GM12878 (cell line): Measurements from ENCODE around the gene MAS1L. TPM values are rescaled to one million over a fixed set of nuclear protein-coding genes. Genes with fewer than 3 reads are reported as not detected.

ENCODE experiments used
- ATAC-seq: fragments of 200-7000 bp; cut with Tn5 transposase; 3 replicates; pipeline ENCODE4 v1.9.1; 2020; ENCODE audit warnings: mild to moderate bottlenecking, moderate library complexity
- BruUV-seq: library from RNA; stranded (reverse); fragments of 400-500 nt; replicated peaks from 2 replicates; lab custom pipeline; 2021; lab: Mats Ljungman, UMichigan
- CTCF ChIA-PET: fragments of 300-600 bp; sonication (Branson Sonifier 250); formaldehyde crosslinking; extraction: SDS; loops from one replicate; lab custom pipeline; 2021; ENCODE audit warnings: inconsistent platforms; lab: Yijun Ruan, JAX
- POLR2A ChIA-PET: fragments of 350-600 bp; formaldehyde crosslinking; extraction: SDS; loops from one replicate; lab custom pipeline; 2021; ENCODE audit warnings: inconsistent platforms; lab: Charles Lee
- RAD21 ChIA-PET: fragments of 300-600 bp; sonication (Branson Sonifier 250); formaldehyde crosslinking; loops from one replicate; lab custom pipeline; 2023; ENCODE audit warnings: antibody characterized with exemption; ENCODE audit not compliant: unreplicated experiment; lab: Charles Lee
- SMC1A ChIA-PET: fragments of 300-600 bp; sonication (Branson Sonifier 250); formaldehyde crosslinking; loops from one replicate; lab custom pipeline; 2023; ENCODE audit not compliant: unreplicated experiment, uncharacterized antibody; lab: Charles Lee
- DNase-seq: peaks from one replicate; pipeline ENCODE4 v3.0.0-alpha.2; 2011; ENCODE audit warnings: low read depth, low spot score
- FAIRE-seq: peaks from 3 replicates; lab custom pipeline; 2011; peaks lifted over from hg19 to GRCh38; lab: Jason Lieb, UNC
- H2AFZ ChIP-seq: 2 replicates; pipeline ENCODE4 v1.6.0; 2011; ENCODE audit warnings: low read depth, low read length, control low read depth; ENCODE audit not compliant: control insufficient read depth
- H3K27ac ChIP-seq: 2 replicates; pipeline ENCODE4 v1.5.1; 2011; ENCODE audit warnings: control low read depth; ENCODE audit not compliant: control insufficient read depth, insufficient read depth
- H3K27me3 ChIP-seq, 2 experiments: replicated peaks in 1 of 2; 2 replicates each; pipeline versions ENCODE4 v1.6.0 to v1.6.1; 2011; ENCODE audit warnings: low read length in 1 of 2; ENCODE audit not compliant: control insufficient read depth in 2 of 2, insufficient read depth in 2 of 2
- H3K36me3 ChIP-seq, 2 experiments: 2 replicates each; pipeline ENCODE4 v1.5.1; 2011; ENCODE audit warnings: low read length in 1 of 2; ENCODE audit not compliant: control insufficient read depth in 2 of 2, insufficient read depth in 2 of 2
- H3K4me1 ChIP-seq: 2 replicates; pipeline ENCODE4 v1.6.1; 2011; ENCODE audit warnings: mild to moderate bottlenecking, low read length, moderate library complexity, mixed read lengths; ENCODE audit not compliant: control insufficient read depth, insufficient read depth
- H3K4me2 ChIP-seq: 2 replicates; pipeline ENCODE4 v1.6.0; 2011; ENCODE audit warnings: control low read depth; ENCODE audit not compliant: control insufficient read depth, insufficient read depth
- H3K4me3 ChIP-seq: fragments of 200-600 bp; sonication (generic); 2 replicates; pipeline ENCODE4 v1.5.1; 2016
- H3K79me2 ChIP-seq: 2 replicates; pipeline ENCODE4 v1.6.0; 2011; ENCODE audit warnings: low read length; ENCODE audit not compliant: control insufficient read depth, insufficient read depth
- H3K9ac ChIP-seq: 2 replicates; pipeline ENCODE4 v1.8.0; 2011; ENCODE audit warnings: low read length, control low read depth, mixed read lengths; ENCODE audit not compliant: control insufficient read depth, insufficient read depth
- H3K9me3 ChIP-seq: replicated peaks from 3 replicates; pipeline ENCODE4 v1.5.1; 2011; ENCODE audit warnings: mild to moderate bottlenecking, low read length; ENCODE audit not compliant: control insufficient read depth, insufficient read depth
- H4K20me1 ChIP-seq: 2 replicates; pipeline ENCODE4 v1.6.0; 2011; ENCODE audit not compliant: control insufficient read depth, insufficient read depth
- CTCF ChIP-seq, 3 experiments: IDR thresholded peaks in 2 of 3; conservative IDR thresholded peaks in 1 of 3; 2 replicates each; pipeline ENCODE4 v1.5.1; 2011; ENCODE audit warnings: low read depth in 3 of 3, low read length in 3 of 3, mild to moderate bottlenecking in 3 of 3, control low read depth in 2 of 3, moderate library complexity in 2 of 3, inconsistent platforms in 1 of 3, mixed read lengths in 1 of 3; ENCODE audit not compliant: control insufficient read depth in 2 of 3, insufficient read depth in 1 of 3; ENCODE audit errors: extremely low read depth in 1 of 3
- EGR1 ChIP-seq, 2 experiments: IDR thresholded peaks; 1 replicate in 1 of 2; 2 replicates in 1 of 2; pipeline ENCODE4 v1.6.1; 2011 to 2012; ENCODE audit warnings: low read depth in 2 of 2, low read length in 2 of 2, borderline replicate concordance in 1 of 2, mild to moderate bottlenecking in 1 of 2, moderate library complexity in 1 of 2
- EP300 ChIP-seq, 2 experiments: fragments of 150-350 bp in 1 of 2; IDR thresholded peaks; 2 replicates each; pipeline ENCODE4 v1.6.1; 2011 to 2012; ENCODE audit warnings: low read depth in 2 of 2, low read length in 2 of 2, borderline replicate concordance in 1 of 2, improper control_type of control experiment in 1 of 2, inconsistent platforms in 1 of 2; ENCODE audit not compliant: control insufficient read depth in 1 of 2
- GATAD2B ChIP-seq: fragments of 450-650 bp; conservative IDR thresholded peaks from 2 replicates; pipeline ENCODE4 v1.6.1; 2017; ENCODE audit warnings: low read depth, mild to moderate bottlenecking, moderate library complexity
- KLF5 ChIP-seq: fragments of 450-650 bp; IDR thresholded peaks from 2 replicates; pipeline ENCODE4 v1.6.1; 2014; ENCODE audit warnings: mild to moderate bottlenecking; ENCODE audit not compliant: partially characterized antibody
- LARP7 ChIP-seq: fragments of 450-650 bp; IDR thresholded peaks from 2 replicates; pipeline ENCODE4 v1.6.1; 2017; ENCODE audit warnings: mild to moderate bottlenecking
- MTA3 ChIP-seq: IDR thresholded peaks from 2 replicates; pipeline ENCODE4 v1.6.1; 2012; ENCODE audit warnings: low read length, inconsistent platforms, borderline replicate concordance
- MXI1 ChIP-seq: fragments of 150-350 bp; IDR thresholded peaks from 2 replicates; pipeline ENCODE4 v1.6.1; 2011; ENCODE audit warnings: low read depth, mild to moderate bottlenecking, inconsistent platforms, low read length, improper control_type of control experiment
- NBN ChIP-seq: fragments of 450-650 bp; IDR thresholded peaks from 2 replicates; pipeline ENCODE4 v1.6.1; 2016
- RUNX3 ChIP-seq: IDR thresholded peaks from 2 replicates; pipeline ENCODE4 v1.6.1; 2012; ENCODE audit warnings: low read length, inconsistent platforms
- SMC3 ChIP-seq: IDR thresholded peaks from 2 replicates; pipeline ENCODE4 v1.6.1; 2011; ENCODE audit warnings: low read length, improper control_type of control experiment, borderline replicate concordance
- SP1 ChIP-seq: IDR thresholded peaks from one replicate; pipeline ENCODE4 v1.6.1; 2011; ENCODE audit warnings: low read depth, low read length
- ZNF207 ChIP-seq: fragments of 450-650 bp; IDR thresholded peaks from 2 replicates; pipeline ENCODE4 v1.6.1; 2014; ENCODE audit warnings: antibody characterized with exemption, mild to moderate bottlenecking, borderline replicate concordance
- WGBS: methylation state at CpG from one replicate; pipeline ENCODE4 v1.1.6; 2016; ENCODE audit warnings: low lambda C conversion rate; ENCODE audit not compliant: insufficient replicate concordance, insufficient coverage; ENCODE audit errors: missing lambda C conversion rate; 5-methylcytosine and 5-hydroxymethylcytosine counted together
- in situ Hi-C: fragments of 300-500 bp; cut with MboI; formaldehyde crosslinking; loops from 9 replicates; pipeline ENCODE4 v1.14.3; 2018; ENCODE audit warnings: mixed read lengths
- intact Hi-C: fragments of 100-400 bp; cut with micrococcal nuclease; formaldehyde crosslinking; loops from one replicate; pipeline ENCODE4 v1.14.2; 2022; ENCODE audit not compliant: unreplicated experiment
- polyA plus RNA-seq, 11 experiments: library from polyadenylated mRNA; depleted of rRNA in 4 of 11; unstranded in 6 of 11; stranded (reverse) in 5 of 11; fragments of >200 nt; fragmentation: Nextera tagmentation in 4 of 11; fragmentation: Illumina TruSeq in 1 of 11; extraction: Ambion mirVana in 4 of 11; extraction: Trizol in 1 of 11; gene quantifications; 1 replicate in 1 of 11; 2 replicates in 10 of 11; pipeline versions ENCODE4 v1.2.1 to v1.2.3, GENCODE V29; 2011 to 2016; ENCODE audit warnings: inconsistent platforms in 2 of 11, missing spikeins in 2 of 11, low read depth in 1 of 11
- total RNA-seq, 4 experiments: library from RNA; depleted of rRNA in 3 of 4; stranded (reverse); fragments of >200 nt in 3 of 4; fragmentation: Illumina TruSeq in 1 of 4; extraction: Trizol in 1 of 4; gene quantifications; 2 replicates each; pipeline versions ENCODE4 v1.2.1 to v1.2.3, GENCODE V29; 2013 to 2021

MAS1L gene
- total and polyA plus RNA-seq, 10 of the 15 experiments (the other 5 are each of a cell fraction or from before 2014, with no cell fraction given): not detected

- ATAC-seq (no peak), DNase-seq (no peak), FAIRE-seq (no peak)
- in situ Hi-C loops (no loop called here), intact Hi-C loops (no loop called here)
- no peaks in the 10 kb centered on the region for H3K4me1 ChIP-seq
- H4K20me1 ChIP-seq: no peaks in the 10 kb centered on the region
- no TSS peak for BruUV-seq
- SMC1A ChIA-PET: interaction anchor here (1.0 kb wide), 1 partner anchor 27 kb away, joined by 3 read pairs; no protein-coding TSS in a partner anchor
- H3K9me3 ChIP-seq: no peaks in the 10 kb centered on the region
- H3K27me3 ChIP-seq: peaks cover 0 to 3% of the 10 kb centered on the region in 2 experiments; a peak in 1 of 4 replicates
- no peak overlapping the region for H3K4me3 ChIP-seq
- H3K36me3 ChIP-seq: no peaks in the 10 kb centered on the region
- no peak overlapping the region for H3K9ac ChIP-seq
- no peak overlapping the region for H3K27ac ChIP-seq
- H2AFZ ChIP-seq: no peak overlapping the region
- H3K79me2 ChIP-seq: no peaks in the 10 kb centered on the region
- CTCF ChIA-PET: no interaction called here
- RAD21 ChIA-PET: no interaction called here
- H3K4me2 ChIP-seq: no peak overlapping the region
- 12% methylated on average over 8 of the region's 8 CpGs for WGBS
- POLR2A ChIA-PET: no interaction called here
- no peak for TF ChIP-seq LARP7
- no peak for TF ChIP-seq MXI1
- no peak for TF ChIP-seq ZNF207
- no peak for TF ChIP-seq MTA3
- no peak for TF ChIP-seq GATAD2B
- TF ChIP-seq EP300 (IDR thresholded peaks at IDR 0.05; ENCODE audit: borderline replicate concordance in 1 of 2, control insufficient read depth in 1 of 2, low read depth in 2 of 2, low read length in 2 of 2): no peak
- no peak for TF ChIP-seq KLF5
These were observed 33.4 kb upstream of the MAS1L start for GRCh38 chr6:29521006-29521680.

GRCh38 chr6:29520232-29520631 is 32.5 kb upstream of the MAS1L start:
- ATAC-seq: no peak
- BruUV-seq: no TSS peak

More at GRCh38 chr6:29520232-29520631, 32.5 kb upstream of the MAS1L start:
- Histone ChIP-seq H3K36me3 (no peaks in the 10 kb centered on the region), H4K20me1 (no peaks in the 10 kb centered on the region), H3K9ac (no peak overlapping the region), H2AFZ (no peak overlapping the region), H3K27ac (no peak overlapping the region), H3K27me3 (peaks cover 0 to 3% of the 10 kb centered on the region in 2 experiments; a peak in 1 of 4 replicates), H3K9me3 (no peaks in the 10 kb centered on the region)
- WGBS: 23% methylated on average over 4 of the region's 4 CpGs
- intact Hi-C loops: no loop called here
- ChIA-PET POLR2A (no interaction called here), RAD21 (no interaction called here)
- DNase-seq: no peak
- TF ChIP-seq RUNX3 (no peak), SMC3 (no peak), SP1 (no peak), GATAD2B (no peak), EGR1 (IDR thresholded peaks at IDR 0.05; ENCODE audit: borderline replicate concordance in 1 of 2, low read depth in 2 of 2, low read length in 2 of 2) (no peak), NBN (no peak), CTCF (IDR thresholded peaks at IDR 0.05 in 2 of 3, conservative IDR thresholded peaks at IDR 0.05 in 1 of 3; ENCODE audit: control insufficient read depth in 2 of 3, extremely low read depth in 1 of 3, insufficient read depth in 1 of 3, low read depth in 3 of 3, low read length in 3 of 3) (no peak)
- TF ChIP-seq, all 136 proteins: peak for 0
- no peaks in the 10 kb centered on the region for H3K79me2 ChIP-seq
- ChIA-PET CTCF (no interaction called here), SMC1A (no interaction called here)
- in situ Hi-C loops: no loop called here
- H3K4me2 ChIP-seq: no peak overlapping the region
- no peaks in the 10 kb centered on the region for H3K4me1 ChIP-seq
- no peak overlapping the region for H3K4me3 ChIP-seq
- FAIRE-seq: no peak
